Fibroblast of pulmonary artery (primary cell): ENCODE results near the gene CRTAC1.

Experiments used
- DNase-seq: peaks from one replicate; pipeline ENCODE4 v3.0.0-alpha.2; 2010; ENCODE audit warnings: low read depth
- H3K4me3 ChIP-seq: replicated peaks from 2 replicates; pipeline ENCODE4 v1.5.1; 2011; ENCODE audit warnings: low read depth, mild to moderate bottlenecking, control low read depth, low read length, moderate library complexity
- CTCF ChIP-seq: IDR thresholded peaks from 2 replicates; pipeline ENCODE4 v1.5.1; 2011; ENCODE audit warnings: mild to moderate bottlenecking, control low read depth, low read length, inconsistent platforms; ENCODE audit errors: missing control alignments

The CRTAC1 gene

DNA sequence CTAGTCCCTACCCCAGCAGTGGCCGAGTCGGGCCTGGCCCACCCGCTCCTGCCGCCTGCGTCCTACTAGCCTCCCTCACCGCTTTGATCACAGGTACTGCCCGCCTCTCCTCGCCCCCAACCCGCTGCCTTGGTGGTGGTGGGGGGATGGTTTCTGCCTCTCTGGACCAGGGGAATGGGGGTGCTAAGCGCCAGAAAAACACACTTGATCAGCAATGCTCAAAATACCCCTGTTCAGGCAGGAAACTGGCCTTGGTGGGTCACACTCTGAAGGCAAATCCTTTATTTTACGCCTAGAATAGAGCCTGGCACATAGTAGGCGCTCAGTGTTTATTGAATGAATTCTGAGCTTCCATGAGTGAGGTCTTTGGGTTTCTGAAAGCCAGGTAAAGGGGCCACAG is 1.0 kb upstream of the CRTAC1 start:
- TF ChIP-seq CTCF, result no peak
- DNase-seq, result no peak
- H3K4me3 ChIP-seq, result no peak overlapping the region

GRCh38 chr10:98030991-98031431 is 590 bp upstream of the CRTAC1 start:
- no peak for TF ChIP-seq CTCF
- no peak for DNase-seq
- no peak overlapping the region for H3K4me3 ChIP-seq

- no peak for TF ChIP-seq CTCF
- H3K4me3 ChIP-seq, result no peak overlapping the region
- no peak for DNase-seq
Measured at GRCh38 chr10:98029149-98030092, 1.0 kb downstream of the CRTAC1 start.

GRCh38 chr10:98028168-98028770 is 2.2 kb downstream of the CRTAC1 start:
- TF ChIP-seq CTCF, result peak; percentile 62
- no peak overlapping the region for H3K4me3 ChIP-seq
- DNase-seq, result peak; percentile 29

- no peak for TF ChIP-seq CTCF
- DNase-seq, result no peak
- no peak overlapping the region for H3K4me3 ChIP-seq
Measured at GRCh38 chr10:98023024-98023423, 7.4 kb downstream of the CRTAC1 start.

DNA sequence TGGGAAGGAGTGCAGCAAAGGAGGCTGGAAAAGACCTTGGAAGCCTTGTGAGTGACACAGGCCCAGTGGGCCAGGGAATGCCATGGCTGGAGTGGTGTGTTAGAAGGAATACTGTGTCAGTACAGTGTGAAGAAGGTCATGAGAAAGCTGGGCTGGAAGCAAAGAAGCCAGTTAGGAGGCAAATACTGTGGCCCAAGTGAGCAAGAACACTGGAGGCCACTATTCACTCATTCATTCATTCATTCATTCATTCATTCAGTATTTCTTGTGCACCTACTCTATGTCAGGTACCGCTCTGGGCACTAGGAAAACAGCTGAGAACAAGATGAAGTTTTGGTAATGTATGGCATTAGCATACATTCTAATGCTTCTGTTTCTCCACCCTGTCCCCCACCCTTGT is 9.6 kb downstream of the CRTAC1 start:
- no peak for DNase-seq

More for the DNA sequence above, 9.6 kb downstream of the CRTAC1 start:
- no peak overlapping the region for H3K4me3 ChIP-seq
- TF ChIP-seq CTCF, result no peak
